ENCODE results near the gene DIPK1B. TPM values are rescaled to one million over a fixed set of nuclear protein-coding genes. Genes with fewer than 3 reads are reported as not detected.

DIPK1B gene
- 10 to 100 TPM in 2 of 4 donors, 1 to 10 TPM in 2; 7.8 to 24.4 (median 11.2) TPM for total RNA-seq

DNA sequence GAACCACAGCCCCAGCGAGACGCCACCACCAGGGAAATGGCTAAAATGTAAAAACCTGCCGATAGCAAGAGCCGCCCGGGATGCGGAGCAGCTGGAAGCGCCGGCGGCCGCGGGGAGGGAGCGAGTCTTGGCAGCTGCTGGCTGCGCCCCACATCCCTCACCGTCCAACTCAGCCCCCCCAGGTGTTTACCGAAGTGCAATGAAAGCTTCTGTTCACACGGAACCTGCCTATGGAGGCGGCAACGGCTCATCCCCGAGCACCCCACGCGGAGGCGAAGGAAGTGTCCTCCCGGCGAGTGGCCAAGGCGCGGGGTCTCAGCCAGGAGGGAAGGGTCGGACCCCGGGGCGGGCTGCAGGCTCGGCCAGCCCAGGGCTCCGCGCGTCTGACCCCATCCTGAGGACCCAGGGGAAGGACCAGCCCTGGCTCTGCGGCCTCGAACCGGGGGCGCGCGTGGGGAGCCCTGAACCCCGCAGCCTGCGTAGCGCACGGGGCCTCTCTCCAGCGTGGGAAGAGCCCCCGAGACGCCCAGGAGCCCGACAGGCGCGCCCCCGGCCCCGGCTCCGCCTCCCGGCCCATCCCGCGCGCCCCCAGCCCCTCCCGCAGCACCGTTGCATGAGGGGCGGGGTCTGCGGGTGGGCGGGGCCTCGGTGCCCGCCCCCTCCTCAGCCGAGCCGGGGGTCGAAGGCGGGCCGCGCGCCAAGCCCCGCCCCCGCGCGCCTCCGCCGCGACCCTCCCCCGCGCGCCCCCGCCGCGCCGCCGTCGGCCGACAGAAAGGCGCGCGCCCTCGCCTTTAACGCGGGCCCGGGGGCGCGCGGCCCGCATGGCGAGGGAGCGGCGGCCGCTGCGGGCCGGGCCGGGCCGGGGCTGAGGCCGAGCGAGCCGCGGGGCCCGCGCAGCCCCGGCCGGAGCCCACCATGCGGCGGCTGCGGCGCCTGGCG lies at the start of gene DIPK1B:
TSS of gene DIPK1B (plus strand) at position 822 of the 939 bp plus-strand sequence. CDS start at position 916, 94 bp downstream.
- Histone ChIP-seq H3K9me3 (no peaks in the 10 kb centered on the region), H3K36me3 (no peaks in the 10 kb centered on the region), H3K4me1 (peaks cover 0 to 28% (median 14%) of the 10 kb centered on the region in 3 donors), H3K27ac (peak within 1 kb of the TSS in 3 of 4 donors; percentile 51 to 80 (median 79)), H3K27me3 (peaks cover 44% of the 10 kb centered on the region), H3K4me3 (peak within 1 kb of the TSS; percentile 60 to 65)
- no peak for TF ChIP-seq POLR2A (IDR thresholded peaks at IDR 0.05)
- TF ChIP-seq POLR2AphosphoS5 (IDR thresholded peaks at IDR 0.05): no peak
- no peak for TF ChIP-seq EP300 (IDR thresholded peaks at IDR 0.05)
- TF ChIP-seq, protein P1, sequence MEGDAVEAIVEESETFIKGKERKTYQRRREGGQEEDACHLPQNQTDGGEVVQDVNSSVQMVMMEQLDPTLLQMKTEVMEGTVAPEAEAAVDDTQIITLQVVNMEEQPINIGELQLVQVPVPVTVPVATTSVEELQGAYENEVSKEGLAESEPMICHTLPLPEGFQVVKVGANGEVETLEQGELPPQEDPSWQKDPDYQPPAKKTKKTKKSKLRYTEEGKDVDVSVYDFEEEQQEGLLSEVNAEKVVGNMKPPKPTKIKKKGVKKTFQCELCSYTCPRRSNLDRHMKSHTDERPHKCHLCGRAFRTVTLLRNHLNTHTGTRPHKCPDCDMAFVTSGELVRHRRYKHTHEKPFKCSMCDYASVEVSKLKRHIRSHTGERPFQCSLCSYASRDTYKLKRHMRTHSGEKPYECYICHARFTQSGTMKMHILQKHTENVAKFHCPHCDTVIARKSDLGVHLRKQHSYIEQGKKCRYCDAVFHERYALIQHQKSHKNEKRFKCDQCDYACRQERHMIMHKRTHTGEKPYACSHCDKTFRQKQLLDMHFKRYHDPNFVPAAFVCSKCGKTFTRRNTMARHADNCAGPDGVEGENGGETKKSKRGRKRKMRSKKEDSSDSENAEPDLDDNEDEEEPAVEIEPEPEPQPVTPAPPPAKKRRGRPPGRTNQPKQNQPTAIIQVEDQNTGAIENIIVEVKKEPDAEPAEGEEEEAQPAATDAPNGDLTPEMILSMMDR (IDR thresholded peaks at IDR 0.05): no peak
- no peak for ATAC-seq
- 8 to 27% methylated on average over 4 to 5 of the region's 119 CpGs for WGBS, 2 donors (ENCODE audit: low coverage in 1 of 2)

DNA sequence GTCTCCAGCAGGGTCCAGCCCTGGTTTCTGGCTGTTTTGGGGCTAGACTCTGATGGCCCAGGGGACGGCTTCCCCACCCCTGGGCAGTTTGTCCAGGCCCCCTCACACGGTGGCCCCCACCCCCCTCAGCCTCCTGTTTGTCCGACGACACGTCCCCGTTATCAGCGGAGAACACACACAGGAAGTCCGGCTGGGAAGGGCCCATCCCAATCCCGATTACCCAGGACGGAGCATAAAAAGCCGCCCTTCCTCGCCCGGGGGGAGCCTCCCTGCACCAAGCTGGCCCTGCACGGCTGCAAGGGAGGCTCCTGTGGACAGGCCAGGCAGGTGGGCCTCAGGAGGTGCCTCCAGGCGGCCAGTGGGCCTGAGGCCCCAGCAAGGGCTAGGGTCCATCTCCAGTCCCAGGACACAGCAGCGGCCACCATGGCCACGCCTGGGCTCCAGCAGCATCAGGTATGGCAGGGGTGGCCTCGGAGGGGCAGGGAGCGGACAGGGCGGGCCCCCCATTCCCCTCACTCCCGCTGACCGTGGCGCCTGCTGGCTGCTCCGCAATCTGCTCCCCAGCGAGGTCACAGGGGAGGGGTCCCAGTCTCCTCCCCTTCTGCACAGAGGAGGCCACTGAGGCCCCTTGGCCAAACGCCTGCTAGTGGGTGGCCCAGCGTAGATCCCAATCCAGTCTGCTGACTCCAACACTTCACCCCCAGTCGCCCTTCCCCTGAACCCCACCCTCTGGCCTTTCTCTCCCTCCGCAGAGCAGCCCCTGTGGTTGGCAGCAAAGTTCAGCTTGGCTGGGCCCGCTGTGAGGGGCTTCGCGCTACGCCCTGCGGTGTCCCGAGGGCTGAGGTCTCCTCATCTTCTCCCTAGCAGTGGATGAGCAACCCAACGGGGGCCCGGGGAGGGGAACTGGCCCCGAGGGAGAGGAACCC lies 49.5 kb upstream of the DIPK1B start, which contains the start of gene EGFL7:
TSS of gene EGFL7 (plus strand) at position 261 of the 926 bp plus-strand sequence. CDS start 5,367 bp downstream, outside the sequence.
- TF ChIP-seq POLR2A (IDR thresholded peaks at IDR 0.05) (peak; percentile 67 to 68), POLR2AphosphoS5 (IDR thresholded peaks at IDR 0.05) (peak; percentile 75)
- TF ChIP-seq, protein P1 (IDR thresholded peaks at IDR 0.05): no peak
- no peaks in the 10 kb centered on the region for H3K36me3 ChIP-seq
- H3K27me3 ChIP-seq: peaks cover 95% of the 10 kb centered on the region
- peak within 1 kb of the TSS in 3 of 4 donors; percentile 70 to 72 (median 72) for H3K27ac ChIP-seq
- 90% methylated on average over 2 of the region's 38 CpGs; no CpG with 5 or more reads in 1 of the 2 donors for WGBS, 2 donors (ENCODE audit: low coverage in 1 of 2)
- H3K4me1 ChIP-seq: peaks cover 0 to 18% (median 5%) of the 10 kb centered on the region in 3 donors
- peak; percentile 48 for ATAC-seq
- no peaks in the 10 kb centered on the region for H3K9me3 ChIP-seq
- H3K4me3 ChIP-seq: peak within 1 kb of the TSS; percentile 14 to 57

DNA sequence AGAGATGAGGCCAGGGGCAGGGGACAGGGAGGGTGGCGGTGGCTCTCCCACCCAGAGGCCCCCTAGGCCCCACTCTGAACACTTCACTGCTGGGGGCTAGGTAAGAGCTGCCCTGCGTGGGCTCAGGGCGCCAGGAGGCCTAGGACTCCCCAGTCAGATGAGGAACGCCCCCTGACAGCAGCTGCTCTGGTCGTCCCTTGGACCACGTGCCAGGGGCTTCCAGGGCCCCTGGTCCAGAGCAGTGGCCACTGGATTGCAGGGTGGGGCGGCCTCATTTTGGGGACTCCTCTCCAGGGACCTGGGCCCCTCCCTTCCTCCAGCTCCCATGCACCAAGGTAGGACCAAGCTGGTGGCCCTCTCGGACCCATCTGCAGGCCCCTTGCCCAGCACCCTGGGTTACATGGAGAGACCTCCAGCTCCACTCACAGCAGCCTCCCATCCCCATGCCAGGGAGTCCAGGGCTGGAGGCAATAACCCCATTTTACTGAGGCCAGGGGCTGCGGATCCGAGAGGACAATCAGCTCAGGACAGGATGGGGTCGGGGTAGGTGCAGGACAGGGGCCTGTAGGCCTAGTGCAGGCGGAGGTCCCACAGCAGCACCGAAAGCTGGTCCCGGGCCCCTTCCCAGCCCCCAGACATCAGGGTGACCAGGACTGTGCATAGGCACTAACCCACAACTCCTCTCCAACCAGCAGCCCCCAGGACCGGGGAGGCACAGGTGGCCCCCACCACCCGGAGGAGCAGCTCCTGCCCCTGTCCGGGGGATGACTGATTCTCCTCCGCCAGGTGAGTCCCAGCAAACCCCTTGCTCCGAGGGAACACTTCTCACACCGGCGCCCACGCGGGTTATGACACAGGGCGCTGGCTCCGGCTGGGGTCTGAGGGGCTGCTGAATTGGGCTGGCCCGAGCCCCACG lies 48.1 kb upstream of the DIPK1B start:
- Histone ChIP-seq H3K4me3 (peak overlapping the region; percentile 13 to 57), H3K36me3 (no peaks in the 10 kb centered on the region), H3K9me3 (no peaks in the 10 kb centered on the region), H3K27me3 (peaks cover 92% of the 10 kb centered on the region), H3K4me1 (peaks cover 0 to 18% (median 5%) of the 10 kb centered on the region in 3 donors), H3K27ac (peak overlapping the region in 3 of 4 donors; percentile 68 to 72 (median 70))
- 67% methylated on average over 3 of the region's 27 CpGs; no CpG with 5 or more reads in 1 of the 2 donors for WGBS, 2 donors (ENCODE audit: low coverage in 1 of 2)
- TF ChIP-seq POLR2A (IDR thresholded peaks at IDR 0.05): no peak
- TF ChIP-seq, protein P1 (IDR thresholded peaks at IDR 0.05): no peak
- no peak for TF ChIP-seq POLR2AphosphoS5 (IDR thresholded peaks at IDR 0.05)
- no peak for TF ChIP-seq EP300 (IDR thresholded peaks at IDR 0.05)
- ATAC-seq: no peak

DNA sequence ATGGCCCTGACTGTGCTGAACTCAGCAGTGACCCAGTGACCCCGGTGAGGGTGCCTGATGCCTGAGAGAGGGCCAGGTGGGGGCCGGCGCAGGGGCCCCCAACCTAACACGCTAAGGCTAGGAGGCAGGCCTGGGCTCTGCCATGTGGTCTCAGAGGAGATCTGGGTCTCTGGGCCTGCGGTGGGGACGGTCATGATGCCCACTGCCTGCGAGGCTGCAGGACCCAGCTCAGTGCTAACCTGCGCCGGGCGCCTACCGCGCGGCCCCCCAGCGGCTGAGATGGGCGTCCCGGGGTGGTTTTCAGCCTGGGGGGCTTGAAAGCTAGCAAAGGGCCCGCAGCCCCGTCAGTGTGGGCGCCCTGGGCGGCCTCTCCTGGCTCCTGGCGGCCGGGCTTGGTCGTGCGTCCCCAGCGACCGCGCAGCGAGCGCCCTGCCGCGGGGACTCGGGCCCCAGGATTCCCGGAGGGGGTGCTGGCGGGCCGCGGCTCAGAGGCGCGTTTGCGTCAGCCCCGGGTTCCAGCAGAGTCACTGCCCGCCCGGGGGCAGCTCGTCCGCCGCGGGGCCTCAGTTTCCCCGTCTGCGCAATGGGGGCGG lies 47.2 kb upstream of the DIPK1B start:
- Histone ChIP-seq H3K4me1 (peaks cover 0 to 18% (median 5%) of the 10 kb centered on the region in 3 donors), H3K36me3 (no peaks in the 10 kb centered on the region)

More for the DNA sequence above, 47.2 kb upstream of the DIPK1B start:
- peak overlapping the region in 3 of 4 donors; percentile 68 to 72 (median 70) for H3K27ac ChIP-seq
- peak overlapping the region; percentile 3 to 57 for H3K4me3 ChIP-seq
- no peak for TF ChIP-seq POLR2A (IDR thresholded peaks at IDR 0.05)
- no peak for TF ChIP-seq EP300 (IDR thresholded peaks at IDR 0.05)
- TF ChIP-seq, protein P1 (IDR thresholded peaks at IDR 0.05): peak in 3 of 4 experiments; percentile 31 to 47 (median 42)
- TF ChIP-seq POLR2AphosphoS5 (IDR thresholded peaks at IDR 0.05): no peak
- ATAC-seq: peak; percentile 21
- peaks cover 90% of the 10 kb centered on the region for H3K27me3 ChIP-seq
- no peaks in the 10 kb centered on the region for H3K9me3 ChIP-seq
- WGBS, 2 donors (ENCODE audit: low coverage in 1 of 2): no CpG with 5 or more reads among the region's 49 CpGs
